Esophagus squamous epithelium (tissue), 5 donors: ENCODE data around the gene SLC12A2. TPM values are rescaled to one million over a fixed set of nuclear protein-coding genes. Genes with fewer than 3 reads are reported as not detected.

Experiments used
- DNase-seq: peaks from one replicate; lab custom pipeline; 2025; lab: John Stamatoyannopoulos, UW
- H3K27ac ChIP-seq, 4 donors: fragments of 200-600 bp; sonication (generic); one replicate each; pipeline ENCODE4 v1.5.1; 2016 to 2019; ENCODE audit warnings: mild to moderate bottlenecking in 1 of 4
- H3K27me3 ChIP-seq, 4 donors: fragments of 200-600 bp; sonication (generic); 1 replicate in 3 of 4; 2 replicates in 1 of 4; pipeline versions ENCODE4 v1.5.1 to v1.6.0; 2017 to 2021; ENCODE audit warnings: antibody characterized with exemption in 1 of 4
- H3K36me3 ChIP-seq, 3 donors: fragments of 200-600 bp; sonication (generic); one replicate each; pipeline ENCODE4 v1.5.1; 2016 to 2019
- H3K4me1 ChIP-seq, 3 donors: fragments of 200-600 bp; sonication (generic); one replicate each; pipeline ENCODE4 v1.5.1; 2017 to 2019
- H3K4me3 ChIP-seq, 4 donors: fragments of 200-600 bp; sonication (generic); 1 replicate in 3 of 4; 2 replicates in 1 of 4; pipeline ENCODE4 v1.5.1; 2016 to 2019; ENCODE audit warnings: mild to moderate bottlenecking in 2 of 4, moderate library complexity in 1 of 4
- H3K9me3 ChIP-seq, 3 donors: fragments of 200-600 bp; sonication (generic); one replicate each; pipeline ENCODE4 v1.5.1; 2016 to 2019
- CTCF ChIP-seq, 6 experiments: fragments of 450-650 bp in 4 of 6; fragments of 200-600 bp in 2 of 6; sonication (generic) in 2 of 6; IDR thresholded peaks; one replicate each; pipeline ENCODE4 v1.5.1; 2016 to 2019; ENCODE audit warnings: antibody characterized with exemption in 6 of 6, mild to moderate bottlenecking in 4 of 6, moderate library complexity in 4 of 6
- POLR2A ChIP-seq, 4 donors: fragments of 450-650 bp; IDR thresholded peaks; one replicate each; pipeline ENCODE4 v1.6.1; 2017; ENCODE audit warnings: antibody characterized with exemption in 4 of 4, mild to moderate bottlenecking in 4 of 4, moderate library complexity in 3 of 4
- WGBS, 2 donors: methylation state at CpG; one replicate each; pipeline ENCODE4 v1.1.5; 2018; 5-methylcytosine and 5-hydroxymethylcytosine counted together
- intact Hi-C: fragments of 100-400 bp; cut with DNase I; formaldehyde crosslinking; loops from one replicate; pipeline ENCODE4 v1.15.0; 2022
- total RNA-seq, 4 donors: library from RNA; depleted of rRNA; stranded (reverse); fragments of >200 nt; gene quantifications; one replicate each; pipeline ENCODE4 v1.1.0, GENCODE V29; 2016
- donor health status: DM: yes; HTN: yes; CAD: no.

SLC12A2 gene
- total RNA-seq, 4 donors from 2014 or later = 8.9 to 20.1 (median 20.0) TPM

GRCh38 chr5:128132499-128132898, 48.9 kb downstream of the SLC12A2 start:
- intact Hi-C loops = no loop called here

GRCh38 chr5:128135286-128135685, 51.7 kb downstream of the SLC12A2 start:
- DNase-seq = no peak
- intact Hi-C loops = no loop called here
- no peaks in the 10 kb centered on the region for H3K9me3 ChIP-seq
- H3K4me1 ChIP-seq = no peaks in the 10 kb centered on the region
- H3K27ac ChIP-seq = no peak overlapping the region
- H3K27me3 ChIP-seq = peaks cover 0 to 3% (median 0%) of the 10 kb centered on the region in 4 donors
- no peak overlapping the region for H3K4me3 ChIP-seq
- H3K36me3 ChIP-seq = peaks cover 0 to 52% (median 0%) of the 10 kb centered on the region in 3 donors
- no peak for TF ChIP-seq POLR2A (IDR thresholded peaks at IDR 0.05)
- no peak for TF ChIP-seq CTCF (IDR thresholded peaks at IDR 0.05)

More at GRCh38 chr5:128132499-128132898, 48.9 kb downstream of the SLC12A2 start:
- Histone ChIP-seq H3K9me3 (no peaks in the 10 kb centered on the region), H3K4me3 (no peak overlapping the region), H3K27ac (no peak overlapping the region), H3K27me3 (no peaks in the 10 kb centered on the region), H3K4me1 (no peaks in the 10 kb centered on the region), H3K36me3 (peaks cover 0 to 37% (median 0%) of the 10 kb centered on the region in 3 donors)
- WGBS, 2 donors = 83 to 91% methylated on average over 1 of the region's 1 CpG
- TF ChIP-seq CTCF (IDR thresholded peaks at IDR 0.05) (no peak), POLR2A (IDR thresholded peaks at IDR 0.05) (no peak)
- DNase-seq = no peak

- Histone ChIP-seq H3K27ac (no peak overlapping the region), H3K27me3 (no peaks in the 10 kb centered on the region), H3K9me3 (no peaks in the 10 kb centered on the region), H3K4me3 (no peak overlapping the region), H3K4me1 (no peaks in the 10 kb centered on the region), H3K36me3 (peaks cover 0 to 21% (median 0%) of the 10 kb centered on the region in 3 donors)
- 85 to 98% methylated on average over 2 of the region's 2 CpGs for WGBS, 2 donors
- DNase-seq = no peak
- intact Hi-C loops = no loop called here
- TF ChIP-seq CTCF (IDR thresholded peaks at IDR 0.05) (no peak), POLR2A (IDR thresholded peaks at IDR 0.05) (no peak)
Measured at GRCh38 chr5:128143911-128144310, 60.3 kb downstream of the SLC12A2 start.

GRCh38 chr5:128144491-128144890, 60.9 kb downstream of the SLC12A2 start:
- WGBS, 2 donors = 94 to 95% methylated on average over 1 of the region's 1 CpG
- no peak for DNase-seq
- intact Hi-C loops = no loop called here
- Histone ChIP-seq H3K4me3 (no peak overlapping the region), H3K36me3 (peaks cover 0 to 21% (median 0%) of the 10 kb centered on the region in 3 donors), H3K27ac (no peak overlapping the region), H3K27me3 (no peaks in the 10 kb centered on the region), H3K9me3 (no peaks in the 10 kb centered on the region), H3K4me1 (no peaks in the 10 kb centered on the region)
- TF ChIP-seq POLR2A (IDR thresholded peaks at IDR 0.05) (no peak), CTCF (IDR thresholded peaks at IDR 0.05) (no peak)

GRCh38 chr5:128146671-128147070, 63.1 kb downstream of the SLC12A2 start:
- H3K4me3 ChIP-seq = no peak overlapping the region
- no peak for TF ChIP-seq POLR2A (IDR thresholded peaks at IDR 0.05)
- no peak for TF ChIP-seq CTCF (IDR thresholded peaks at IDR 0.05)
- H3K27ac ChIP-seq = no peak overlapping the region
- intact Hi-C loops = no loop called here
- H3K4me1 ChIP-seq = no peaks in the 10 kb centered on the region
- H3K27me3 ChIP-seq = no peaks in the 10 kb centered on the region
- H3K9me3 ChIP-seq = no peaks in the 10 kb centered on the region
- H3K36me3 ChIP-seq = peaks cover 0 to 24% (median 0%) of the 10 kb centered on the region in 3 donors
- DNase-seq = no peak
- 92 to 99% methylated on average over 2 of the region's 2 CpGs for WGBS, 2 donors
